Bronchial epithelial cell (primary cell): Measurements from ENCODE around the gene SLC2A14. TPM values are rescaled to one million over a fixed set of nuclear protein-coding genes. Genes with fewer than 3 reads are reported as not detected.
"Not testable (repeated sequence)": the region's sequence is repeated elsewhere in the genome, so short reads cannot be mapped to it uniquely, and the experiment has no call there.

Experiments used
- DNase-seq: peaks from one replicate; pipeline ENCODE4 v3.0.0-alpha.2; 2010; ENCODE audit warnings: low read depth
- FAIRE-seq: peaks from 2 replicates; lab custom pipeline; 2011; peaks lifted over from hg19 to GRCh38; lab: Jason Lieb, UNC
- H3K27me3 ChIP-seq: 2 replicates; pipeline ENCODE4 v1.5.1; 2011; ENCODE audit warnings: low read length; ENCODE audit not compliant: control insufficient read depth, insufficient read depth
- H3K36me3 ChIP-seq: 2 replicates; pipeline ENCODE4 v1.5.1; 2011; ENCODE audit warnings: low read length; ENCODE audit not compliant: control insufficient read depth, insufficient read depth
- H3K4me3 ChIP-seq: 2 replicates; pipeline ENCODE4 v1.5.1; 2011; ENCODE audit warnings: mild to moderate bottlenecking, low read depth, low read length, control low read depth
- total RNA-seq: library from RNA; depleted of rRNA; stranded (reverse); fragments of >200 nt; gene quantifications from 2 replicates; pipeline ENCODE4 v1.2.1, GENCODE V29; 2014
- TF ChIP-seq, protein P1 (sequence below): IDR thresholded peaks from 2 replicates; pipeline ENCODE4 v1.5.1; 2011; ENCODE audit warnings: mild to moderate bottlenecking, moderate library complexity, low read length, control low read depth, inconsistent platforms; ENCODE audit not compliant: insufficient read depth, severe bottlenecking

Gene SLC2A14
- total RNA-seq, 1 donor from 2014 or later, result not detected

- DNase-seq (no peak), FAIRE-seq (no peak)
- Histone ChIP-seq H3K27me3 (no peaks in the 10 kb centered on the region), H3K4me3 (no peak overlapping the region), H3K36me3 (no peaks in the 10 kb centered on the region)
- TF ChIP-seq, protein P1, sequence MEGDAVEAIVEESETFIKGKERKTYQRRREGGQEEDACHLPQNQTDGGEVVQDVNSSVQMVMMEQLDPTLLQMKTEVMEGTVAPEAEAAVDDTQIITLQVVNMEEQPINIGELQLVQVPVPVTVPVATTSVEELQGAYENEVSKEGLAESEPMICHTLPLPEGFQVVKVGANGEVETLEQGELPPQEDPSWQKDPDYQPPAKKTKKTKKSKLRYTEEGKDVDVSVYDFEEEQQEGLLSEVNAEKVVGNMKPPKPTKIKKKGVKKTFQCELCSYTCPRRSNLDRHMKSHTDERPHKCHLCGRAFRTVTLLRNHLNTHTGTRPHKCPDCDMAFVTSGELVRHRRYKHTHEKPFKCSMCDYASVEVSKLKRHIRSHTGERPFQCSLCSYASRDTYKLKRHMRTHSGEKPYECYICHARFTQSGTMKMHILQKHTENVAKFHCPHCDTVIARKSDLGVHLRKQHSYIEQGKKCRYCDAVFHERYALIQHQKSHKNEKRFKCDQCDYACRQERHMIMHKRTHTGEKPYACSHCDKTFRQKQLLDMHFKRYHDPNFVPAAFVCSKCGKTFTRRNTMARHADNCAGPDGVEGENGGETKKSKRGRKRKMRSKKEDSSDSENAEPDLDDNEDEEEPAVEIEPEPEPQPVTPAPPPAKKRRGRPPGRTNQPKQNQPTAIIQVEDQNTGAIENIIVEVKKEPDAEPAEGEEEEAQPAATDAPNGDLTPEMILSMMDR, result no peak
Measured at GRCh38 chr12:7784701-7785100, 88.0 kb downstream of the SLC2A14 start.

- DNase-seq, H3K4me3 ChIP-seq, FAIRE-seq, H3K27me3 ChIP-seq, H3K36me3 ChIP-seq: not testable (repeated sequence)
Measured at GRCh38 chr12:7783433-7783832, 89.3 kb downstream of the SLC2A14 start.

DNA sequence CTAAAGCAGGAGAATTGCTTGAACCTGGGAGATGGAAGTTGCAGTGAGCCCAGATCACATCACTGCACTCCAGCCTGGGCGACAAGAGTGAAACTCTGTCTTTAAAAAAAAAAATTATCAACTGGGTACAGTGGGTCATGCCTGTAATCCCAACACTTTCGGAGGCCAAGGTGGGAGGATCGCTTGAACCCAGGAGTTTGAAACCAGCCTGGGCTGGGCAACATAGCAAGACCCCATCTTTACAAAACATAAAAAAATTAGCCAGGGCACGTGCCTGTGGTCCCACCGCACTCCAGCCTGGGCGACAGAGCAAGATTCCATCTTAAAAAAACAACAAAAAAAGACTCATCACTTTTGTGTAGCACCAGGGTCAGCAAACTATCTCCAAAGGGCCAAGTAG, 90.7 kb downstream of the SLC2A14 start:
- FAIRE-seq (no peak), DNase-seq (no peak)
- TF ChIP-seq, protein P1, result no peak
- Histone ChIP-seq H3K4me3 (no peak overlapping the region), H3K36me3 (no peaks in the 10 kb centered on the region), H3K27me3 (no peaks in the 10 kb centered on the region)

- Histone ChIP-seq H3K36me3 (no peaks in the 10 kb centered on the region), H3K27me3 (no peaks in the 10 kb centered on the region), H3K4me3 (no peak overlapping the region)
- FAIRE-seq (no peak), DNase-seq (no peak)
- TF ChIP-seq, protein P1, result no peak
Measured at GRCh38 chr12:7781274-7781673, 91.4 kb downstream of the SLC2A14 start.

- no peak for DNase-seq
- H3K4me3 ChIP-seq, result no peak overlapping the region
- TF ChIP-seq, protein P1, result no peak
- H3K27me3 ChIP-seq, result no peaks in the 10 kb centered on the region
- FAIRE-seq, result no peak
- H3K36me3 ChIP-seq, result no peaks in the 10 kb centered on the region
Measured at GRCh38 chr12:7769999-7770398, 102.7 kb downstream of the SLC2A14 start.

Other genes with a start within 250 kb of the SLC2A14 start
- not detected in 2 replicates for gene APOBEC1, start 207.0 kb downstream of the SLC2A14 start, total RNA-seq
- gene GDF3, start 177.1 kb downstream of the SLC2A14 start, total RNA-seq, result not detected in 2 replicates
- gene DPPA3, start 161.5 kb downstream of the SLC2A14 start, total RNA-seq, result not detected in 2 replicates
- gene CLEC4C, start 125.5 kb downstream of the SLC2A14 start, total RNA-seq, result not detected in 2 replicates
- gene NANOGNB, start 107.7 kb downstream of the SLC2A14 start, total RNA-seq, result not detected in 2 replicates
- not detected in 2 replicates for gene NANOG, start 83.5 kb downstream of the SLC2A14 start, total RNA-seq
- gene SLC2A3, start 63.3 kb upstream of the SLC2A14 start, total RNA-seq, result 8.4 and 10.5 TPM in 2 replicates
- 3.4 and 5.1 TPM in 2 replicates for gene FOXJ2, start 159.8 kb upstream of the SLC2A14 start, total RNA-seq
- not detected in 2 replicates for gene C3AR1, start 193.4 kb upstream of the SLC2A14 start, total RNA-seq
- gene NECAP1, start 209.4 kb upstream of the SLC2A14 start, total RNA-seq, result 30.1 and 54.0 TPM in 2 replicates